HFF-Myc (cell line): ENCODE results near the gene ERV3-1.
"Not testable (repeated sequence)": the region's sequence is repeated elsewhere in the genome, so short reads cannot be mapped to it uniquely, and the experiment has no call there.

Experiments
- DNase-seq: peaks from one replicate; pipeline ENCODE4 v3.0.0-alpha.2; 2011; ENCODE audit warnings: low read depth; ENCODE audit errors: extremely low read depth
- H3K4me3 ChIP-seq: replicated peaks from 2 replicates; pipeline ENCODE4 v1.5.1; 2011; ENCODE audit warnings: low read depth, mild to moderate bottlenecking, control low read depth, low read length
- TF ChIP-seq, protein P1 (sequence below): IDR thresholded peaks from 2 replicates; pipeline ENCODE4 v1.5.1; 2012; ENCODE audit warnings: mild to moderate bottlenecking, low read depth, low read length, control low read depth; ENCODE audit errors: missing control alignments

The ERV3-1 gene

DNA sequence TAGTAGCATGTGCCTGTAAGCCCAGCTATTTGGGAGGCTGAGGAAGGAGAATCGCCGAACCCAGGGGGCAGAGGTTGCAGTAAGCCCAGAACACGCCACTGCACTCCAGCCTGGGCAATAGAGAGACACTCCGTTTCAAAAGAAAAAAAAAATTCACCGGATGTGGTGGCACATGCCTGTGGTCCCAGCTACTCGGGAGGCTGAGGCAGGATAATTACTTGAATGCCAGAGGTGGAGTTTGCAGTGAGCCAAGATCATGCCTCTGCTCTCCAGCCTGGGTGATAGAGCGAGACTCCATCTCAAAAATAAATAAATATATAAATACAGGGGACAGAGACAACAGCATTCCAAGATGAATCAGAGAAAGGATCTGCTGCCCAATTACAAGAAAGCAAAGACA is 3.4 kb upstream of the ERV3-1 start:
- not testable (repeated sequence) for H3K4me3 ChIP-seq, DNase-seq

DNA sequence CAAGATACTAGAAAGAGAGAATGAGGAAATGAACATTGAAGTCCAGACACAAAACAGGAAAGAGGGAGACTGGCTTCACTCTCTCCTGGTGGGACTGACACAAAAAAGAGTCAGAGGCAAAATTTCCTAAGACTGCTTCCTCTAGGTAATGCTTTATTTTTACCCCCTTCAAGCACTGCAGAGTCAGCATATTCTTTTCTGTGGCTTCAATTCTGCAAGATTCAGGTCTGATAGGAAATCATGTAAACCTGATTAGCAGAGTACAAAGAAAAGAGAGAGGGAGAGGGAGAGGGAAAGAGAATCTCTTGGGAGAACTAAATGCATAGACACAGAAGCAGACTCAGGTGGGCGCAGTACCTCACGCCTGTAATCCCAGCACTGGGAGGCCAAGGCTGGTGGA is 2.9 kb upstream of the ERV3-1 start:
- not testable (repeated sequence) for DNase-seq, H3K4me3 ChIP-seq

DNA sequence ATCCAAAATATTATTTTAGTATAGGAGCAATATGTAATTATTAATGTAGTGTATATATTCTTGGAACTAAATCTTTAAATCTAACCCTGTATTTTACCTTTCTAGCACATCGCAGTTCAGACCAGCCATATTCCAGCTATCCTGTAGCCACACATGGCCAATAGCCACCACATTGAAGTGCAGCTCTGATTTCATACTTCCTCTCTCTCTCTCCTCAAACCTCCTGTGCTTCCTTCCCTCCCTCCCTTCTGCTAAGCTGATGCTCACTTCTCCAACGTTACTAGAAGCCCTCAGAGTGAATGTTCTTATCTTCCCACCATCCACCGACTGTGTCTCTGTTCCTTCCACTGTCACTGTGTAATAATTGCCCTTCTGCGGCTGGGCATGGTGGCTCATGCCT is 549 bp upstream of the ERV3-1 start:
- not testable (repeated sequence) for DNase-seq
- peak overlapping the region; percentile 70; the same call in 1 of the 2 replicates for H3K4me3 ChIP-seq

DNA sequence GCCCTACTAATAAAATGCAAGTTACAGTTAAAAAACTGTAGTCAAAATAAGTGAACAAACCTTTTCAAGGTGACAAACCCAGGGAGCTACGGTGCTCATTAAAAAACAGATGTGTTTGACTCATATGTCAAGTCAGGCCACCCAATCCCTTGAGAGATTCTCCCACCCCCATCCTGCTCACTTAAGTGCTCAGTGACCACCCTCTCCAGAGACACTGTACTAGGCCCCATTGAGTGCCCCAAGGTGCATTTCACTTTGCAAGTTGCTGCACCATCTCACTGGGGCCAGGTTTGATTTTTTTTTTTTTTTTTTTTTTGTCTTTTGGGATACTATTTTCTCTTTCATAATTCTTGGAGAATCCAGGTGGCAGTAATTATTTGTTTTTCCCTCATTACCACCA is 1.9 kb downstream of the ERV3-1 start:
- DNase-seq = no peak
- TF ChIP-seq, protein P1, sequence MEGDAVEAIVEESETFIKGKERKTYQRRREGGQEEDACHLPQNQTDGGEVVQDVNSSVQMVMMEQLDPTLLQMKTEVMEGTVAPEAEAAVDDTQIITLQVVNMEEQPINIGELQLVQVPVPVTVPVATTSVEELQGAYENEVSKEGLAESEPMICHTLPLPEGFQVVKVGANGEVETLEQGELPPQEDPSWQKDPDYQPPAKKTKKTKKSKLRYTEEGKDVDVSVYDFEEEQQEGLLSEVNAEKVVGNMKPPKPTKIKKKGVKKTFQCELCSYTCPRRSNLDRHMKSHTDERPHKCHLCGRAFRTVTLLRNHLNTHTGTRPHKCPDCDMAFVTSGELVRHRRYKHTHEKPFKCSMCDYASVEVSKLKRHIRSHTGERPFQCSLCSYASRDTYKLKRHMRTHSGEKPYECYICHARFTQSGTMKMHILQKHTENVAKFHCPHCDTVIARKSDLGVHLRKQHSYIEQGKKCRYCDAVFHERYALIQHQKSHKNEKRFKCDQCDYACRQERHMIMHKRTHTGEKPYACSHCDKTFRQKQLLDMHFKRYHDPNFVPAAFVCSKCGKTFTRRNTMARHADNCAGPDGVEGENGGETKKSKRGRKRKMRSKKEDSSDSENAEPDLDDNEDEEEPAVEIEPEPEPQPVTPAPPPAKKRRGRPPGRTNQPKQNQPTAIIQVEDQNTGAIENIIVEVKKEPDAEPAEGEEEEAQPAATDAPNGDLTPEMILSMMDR = no peak
- H3K4me3 ChIP-seq = no peak overlapping the region

DNA sequence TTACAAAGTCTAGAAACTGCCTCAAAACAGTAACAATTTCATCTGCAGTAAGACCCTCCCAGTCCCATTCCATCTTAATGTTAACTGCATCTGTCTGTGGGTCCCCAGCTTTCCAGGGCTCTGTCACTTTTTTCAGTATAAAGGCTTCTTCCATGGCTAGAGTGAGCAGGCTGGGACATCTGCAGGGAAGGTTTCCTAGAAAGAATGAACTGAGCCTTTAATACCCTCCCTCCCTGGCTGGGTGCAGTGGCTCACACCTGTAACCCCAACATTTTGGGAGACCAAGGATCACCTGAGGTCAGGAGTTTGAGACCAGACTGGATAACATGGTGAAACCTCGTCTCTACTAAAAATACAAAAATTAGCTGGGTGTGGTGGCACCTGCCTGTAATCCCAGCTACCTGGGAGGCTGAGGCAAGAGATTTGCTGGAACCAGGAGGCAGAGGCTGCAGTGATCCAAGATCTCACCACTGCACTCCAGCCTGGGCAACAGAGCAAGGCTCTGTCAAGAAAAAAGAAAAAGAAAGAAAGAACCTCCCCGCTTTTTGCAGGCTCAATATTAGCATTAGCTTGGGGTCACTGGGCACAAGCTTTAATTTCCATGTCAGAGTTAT is 3.4 kb downstream of the ERV3-1 start:
- TF ChIP-seq, protein P1 = no peak
- no peak overlapping the region for H3K4me3 ChIP-seq
- DNase-seq = no peak

DNA sequence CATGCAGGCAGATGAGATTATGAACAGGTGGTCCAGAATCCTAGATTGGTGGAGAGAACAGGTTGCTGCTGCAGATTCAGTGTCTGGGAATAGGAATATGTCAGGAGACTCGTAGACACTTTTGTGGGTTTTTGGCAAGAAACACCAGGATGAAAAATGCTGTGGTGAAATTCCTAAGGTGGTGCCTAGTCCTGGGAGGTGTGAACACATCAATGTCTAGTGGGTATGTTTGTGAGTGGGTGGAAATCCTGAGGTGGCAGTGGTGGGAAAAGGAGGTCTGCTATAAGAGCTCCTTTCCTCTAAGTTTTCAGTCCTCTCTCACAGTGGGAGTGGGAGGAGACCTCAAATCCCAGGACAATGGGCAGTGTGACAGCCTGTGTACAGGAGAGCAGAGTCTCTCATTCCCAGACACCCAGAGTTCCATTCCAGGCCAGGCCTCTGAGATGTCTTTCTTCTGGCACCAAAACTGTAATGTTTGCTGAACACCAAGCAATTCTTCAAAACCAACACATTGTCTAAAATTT is 5.1 kb downstream of the ERV3-1 start:
- DNase-seq = no peak
- H3K4me3 ChIP-seq = no peak overlapping the region
- TF ChIP-seq, protein P1 = no peak

DNA sequence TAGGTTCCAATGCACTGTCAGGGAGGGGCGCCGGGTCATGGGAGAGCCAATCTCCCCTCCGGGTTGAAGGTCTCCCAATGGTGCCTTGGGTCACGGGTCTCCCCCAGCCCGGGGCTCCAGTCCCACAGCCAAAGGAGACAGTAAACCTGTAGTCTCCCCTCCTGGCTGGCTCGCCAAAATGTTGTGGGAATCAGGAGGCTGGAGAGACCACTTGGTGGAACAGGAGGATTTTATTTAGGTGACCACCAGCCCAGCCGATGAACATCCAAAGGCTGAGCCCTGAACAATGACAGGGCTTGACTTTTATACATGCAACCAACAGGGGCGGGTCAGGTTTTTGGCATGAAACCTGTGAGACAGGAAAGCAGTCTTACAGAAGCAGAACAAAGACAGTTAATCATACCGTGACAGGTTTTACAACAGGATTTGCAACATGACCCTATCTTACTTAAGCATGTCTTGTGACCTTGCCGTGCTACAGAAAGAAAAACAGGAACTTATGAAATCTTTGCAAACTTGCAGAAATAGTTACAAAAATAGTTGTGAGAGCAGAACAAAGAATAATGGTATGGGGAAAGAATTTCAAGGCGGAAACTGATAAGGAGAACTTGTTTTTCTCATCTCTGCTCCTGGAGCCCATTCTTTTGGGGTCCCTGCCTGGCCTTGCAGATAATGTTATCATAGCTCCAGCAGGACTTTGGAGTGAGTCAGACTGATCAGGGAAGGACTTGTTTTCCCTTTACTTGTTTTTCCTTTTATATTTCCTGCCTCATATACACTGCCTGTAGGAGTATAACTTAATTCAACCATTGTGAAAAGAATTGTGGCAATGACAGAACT is 7.1 kb downstream of the ERV3-1 start:
- TF ChIP-seq, protein P1 = no peak
- no peak overlapping the region for H3K4me3 ChIP-seq
- no peak for DNase-seq

DNA sequence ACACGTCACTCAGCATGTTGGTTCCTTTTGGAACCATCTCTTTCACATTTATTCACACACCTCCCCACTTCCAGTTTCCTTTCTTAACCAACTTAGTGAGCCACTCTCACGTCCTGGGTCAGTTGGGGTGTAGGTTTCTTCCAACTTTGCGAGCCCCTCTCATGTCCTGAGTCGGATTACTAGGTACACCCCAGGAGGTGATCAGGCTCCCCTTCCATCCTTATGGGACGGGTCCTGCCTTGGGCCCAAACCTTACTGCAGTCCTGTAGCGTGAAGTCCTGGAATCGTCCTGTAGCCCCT is 7.7 kb downstream of the ERV3-1 start:
- DNase-seq = no peak
- no peak overlapping the region for H3K4me3 ChIP-seq
- TF ChIP-seq, protein P1 = no peak
